Measurements from ENCODE around the gene PPP1R18. TPM values are rescaled to one million over a fixed set of nuclear protein-coding genes. Genes with fewer than 3 reads are reported as not detected.

PPP1R18 gene
- total and polyA plus RNA-seq, 9 of the 15 experiments (the other 6 are each of a cell fraction or from before 2014, with no cell fraction given), result 12.0 to 99.2 (median 42.6) TPM

- TF ChIP-seq ZBTB49 (CRISPR knock-in tag; IDR thresholded peaks at IDR 0.05; ENCODE audit: borderline replicate concordance), result peak; percentile 87; the same call in 1 of the 2 replicates
- no peak for TF ChIP-seq TAF7 (tag; IDR thresholded peaks at IDR 0.05)
- no peak for TF ChIP-seq MED1 (CRISPR knock-in tag; IDR thresholded peaks at IDR 0.05; ENCODE audit: borderline replicate concordance)
- TF ChIP-seq GTF3C2 (IDR thresholded peaks at IDR 0.05; ENCODE audit: borderline replicate concordance, extremely low read depth, insufficient read length), result no peak
- peak; percentile 98 for TF ChIP-seq POU5F1 (IDR thresholded peaks at IDR 0.05; ENCODE audit: borderline replicate concordance, low read depth, low read length, partially characterized antibody)
- peak; percentile 73 for TF ChIP-seq POLR2B (IDR thresholded peaks at IDR 0.05; ENCODE audit: low read depth, partially characterized antibody)
- TF ChIP-seq MIER1 (IDR thresholded peaks at IDR 0.05; ENCODE audit: low read depth), result no peak
- TF ChIP-seq CEBPZ (IDR thresholded peaks at IDR 0.05; ENCODE audit: borderline replicate concordance, low read depth, low read length), result no peak
- TF ChIP-seq ZNF717 (CRISPR knock-in tag; IDR thresholded peaks at IDR 0.05), result no peak
- TF ChIP-seq ZNF639 (CRISPR knock-in tag; conservative IDR thresholded peaks at IDR 0.05 in 1 of 2, IDR thresholded peaks at IDR 0.05 in 1 of 2), result no peak
- TF ChIP-seq, protein P1, sequence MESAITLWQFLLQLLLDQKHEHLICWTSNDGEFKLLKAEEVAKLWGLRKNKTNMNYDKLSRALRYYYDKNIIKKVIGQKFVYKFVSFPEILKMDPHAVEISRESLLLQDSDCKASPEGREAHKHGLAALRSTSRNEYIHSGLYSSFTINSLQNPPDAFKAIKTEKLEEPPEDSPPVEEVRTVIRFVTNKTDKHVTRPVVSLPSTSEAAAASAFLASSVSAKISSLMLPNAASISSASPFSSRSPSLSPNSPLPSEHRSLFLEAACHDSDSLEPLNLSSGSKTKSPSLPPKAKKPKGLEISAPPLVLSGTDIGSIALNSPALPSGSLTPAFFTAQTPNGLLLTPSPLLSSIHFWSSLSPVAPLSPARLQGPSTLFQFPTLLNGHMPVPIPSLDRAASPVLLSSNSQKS (CRISPR knock-in tag; IDR thresholded peaks at IDR 0.05), result no peak
- TF ChIP-seq MXI1 (IDR thresholded peaks at IDR 0.05; ENCODE audit: low read depth, low read length), result peak; percentile 69
- TF ChIP-seq STAT5A (IDR thresholded peaks at IDR 0.05; ENCODE audit: borderline replicate concordance, low read length), result 0 out of 2 replicates have a peak, but pooled peaks have one; percentile 36
- no peak for TF ChIP-seq PRPF4 (IDR thresholded peaks at IDR 0.05; ENCODE audit: insufficient read depth, low read depth, low read length, poor library complexity, severe bottlenecking)
Measured at GRCh38 chr6:30672445-30673253, 13.8 kb downstream of the PPP1R18 start, which contains the start of gene DHX16 (continued).
